ENCODE results near the gene ADGRV1.

DNA sequence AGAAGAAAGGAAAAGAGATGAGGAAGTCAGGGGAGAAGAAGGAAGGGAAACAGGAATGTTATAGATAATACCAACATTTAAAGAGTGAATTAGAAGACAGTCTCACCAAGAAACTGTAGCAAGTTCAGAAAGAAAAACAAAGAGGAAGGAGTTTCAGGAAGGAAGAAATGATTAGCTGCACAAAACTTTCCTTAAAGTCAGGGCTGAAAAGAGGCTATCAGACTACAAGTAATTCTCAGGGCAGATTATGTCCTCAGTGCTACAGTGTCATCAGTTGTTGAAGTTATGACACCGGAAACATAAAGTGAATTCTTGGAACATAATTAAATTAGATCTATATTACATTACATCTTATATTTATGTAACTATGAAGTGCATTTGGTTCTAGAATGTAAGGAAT is 597.6 kb downstream of the ADGRV1 start:
- TF ChIP-seq, protein P1, sequence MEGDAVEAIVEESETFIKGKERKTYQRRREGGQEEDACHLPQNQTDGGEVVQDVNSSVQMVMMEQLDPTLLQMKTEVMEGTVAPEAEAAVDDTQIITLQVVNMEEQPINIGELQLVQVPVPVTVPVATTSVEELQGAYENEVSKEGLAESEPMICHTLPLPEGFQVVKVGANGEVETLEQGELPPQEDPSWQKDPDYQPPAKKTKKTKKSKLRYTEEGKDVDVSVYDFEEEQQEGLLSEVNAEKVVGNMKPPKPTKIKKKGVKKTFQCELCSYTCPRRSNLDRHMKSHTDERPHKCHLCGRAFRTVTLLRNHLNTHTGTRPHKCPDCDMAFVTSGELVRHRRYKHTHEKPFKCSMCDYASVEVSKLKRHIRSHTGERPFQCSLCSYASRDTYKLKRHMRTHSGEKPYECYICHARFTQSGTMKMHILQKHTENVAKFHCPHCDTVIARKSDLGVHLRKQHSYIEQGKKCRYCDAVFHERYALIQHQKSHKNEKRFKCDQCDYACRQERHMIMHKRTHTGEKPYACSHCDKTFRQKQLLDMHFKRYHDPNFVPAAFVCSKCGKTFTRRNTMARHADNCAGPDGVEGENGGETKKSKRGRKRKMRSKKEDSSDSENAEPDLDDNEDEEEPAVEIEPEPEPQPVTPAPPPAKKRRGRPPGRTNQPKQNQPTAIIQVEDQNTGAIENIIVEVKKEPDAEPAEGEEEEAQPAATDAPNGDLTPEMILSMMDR (IDR thresholded peaks at IDR 0.05) = no peak
- no peak for TF ChIP-seq ZFX (IDR thresholded peaks at IDR 0.05; ENCODE audit: borderline replicate concordance)

All from 22Rv1 (cell line).